GM12875 (cell line): ENCODE data around the gene NAB2.
"Not testable (repeated sequence)": the region's sequence is repeated elsewhere in the genome, so short reads cannot be mapped to it uniquely, and the experiment has no call there.

Source experiments
- H3K4me3 ChIP-seq: one replicate; pipeline ENCODE4 v1.5.1; 2011; ENCODE audit warnings: low read depth, low read length, control low read depth
- TF ChIP-seq, protein P1 (sequence below): IDR thresholded peaks from 2 replicates; pipeline ENCODE4 v1.5.1; 2011; ENCODE audit warnings: low read depth, mild to moderate bottlenecking, control low read depth, inconsistent platforms, low read length, moderate library complexity, borderline replicate concordance; ENCODE audit not compliant: insufficient read depth

Gene NAB2

DNA sequence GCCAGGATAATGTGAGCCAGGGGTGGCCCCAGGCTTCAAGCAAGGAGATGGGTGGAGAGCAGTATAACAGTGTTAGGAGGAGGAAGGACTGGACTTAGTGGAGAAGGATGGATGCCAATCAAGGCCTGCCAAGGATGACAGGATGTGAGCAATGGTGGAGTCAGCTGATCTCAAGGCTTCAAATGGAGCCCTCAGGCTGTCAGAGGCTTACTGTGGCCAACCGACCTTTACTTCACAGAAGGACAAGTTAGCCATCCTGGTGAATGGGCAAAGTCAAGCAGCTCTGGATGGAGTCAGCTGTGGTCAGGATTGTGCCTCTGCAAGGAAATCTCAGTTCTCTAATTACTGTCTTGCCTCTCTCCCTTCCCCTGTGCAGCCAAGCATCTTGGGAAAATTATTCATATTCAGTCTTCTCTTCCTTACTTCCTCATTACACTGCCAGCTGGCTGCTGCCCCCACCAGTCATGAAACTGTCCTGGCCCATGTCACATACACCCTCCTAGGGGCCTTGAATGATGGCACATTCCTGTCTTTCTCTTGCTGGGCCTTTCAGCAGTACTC lies 29.9 kb downstream of the NAB2 start:
- H3K4me3 ChIP-seq, result no peak overlapping the region
- TF ChIP-seq, protein P1, sequence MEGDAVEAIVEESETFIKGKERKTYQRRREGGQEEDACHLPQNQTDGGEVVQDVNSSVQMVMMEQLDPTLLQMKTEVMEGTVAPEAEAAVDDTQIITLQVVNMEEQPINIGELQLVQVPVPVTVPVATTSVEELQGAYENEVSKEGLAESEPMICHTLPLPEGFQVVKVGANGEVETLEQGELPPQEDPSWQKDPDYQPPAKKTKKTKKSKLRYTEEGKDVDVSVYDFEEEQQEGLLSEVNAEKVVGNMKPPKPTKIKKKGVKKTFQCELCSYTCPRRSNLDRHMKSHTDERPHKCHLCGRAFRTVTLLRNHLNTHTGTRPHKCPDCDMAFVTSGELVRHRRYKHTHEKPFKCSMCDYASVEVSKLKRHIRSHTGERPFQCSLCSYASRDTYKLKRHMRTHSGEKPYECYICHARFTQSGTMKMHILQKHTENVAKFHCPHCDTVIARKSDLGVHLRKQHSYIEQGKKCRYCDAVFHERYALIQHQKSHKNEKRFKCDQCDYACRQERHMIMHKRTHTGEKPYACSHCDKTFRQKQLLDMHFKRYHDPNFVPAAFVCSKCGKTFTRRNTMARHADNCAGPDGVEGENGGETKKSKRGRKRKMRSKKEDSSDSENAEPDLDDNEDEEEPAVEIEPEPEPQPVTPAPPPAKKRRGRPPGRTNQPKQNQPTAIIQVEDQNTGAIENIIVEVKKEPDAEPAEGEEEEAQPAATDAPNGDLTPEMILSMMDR, result no peak

DNA sequence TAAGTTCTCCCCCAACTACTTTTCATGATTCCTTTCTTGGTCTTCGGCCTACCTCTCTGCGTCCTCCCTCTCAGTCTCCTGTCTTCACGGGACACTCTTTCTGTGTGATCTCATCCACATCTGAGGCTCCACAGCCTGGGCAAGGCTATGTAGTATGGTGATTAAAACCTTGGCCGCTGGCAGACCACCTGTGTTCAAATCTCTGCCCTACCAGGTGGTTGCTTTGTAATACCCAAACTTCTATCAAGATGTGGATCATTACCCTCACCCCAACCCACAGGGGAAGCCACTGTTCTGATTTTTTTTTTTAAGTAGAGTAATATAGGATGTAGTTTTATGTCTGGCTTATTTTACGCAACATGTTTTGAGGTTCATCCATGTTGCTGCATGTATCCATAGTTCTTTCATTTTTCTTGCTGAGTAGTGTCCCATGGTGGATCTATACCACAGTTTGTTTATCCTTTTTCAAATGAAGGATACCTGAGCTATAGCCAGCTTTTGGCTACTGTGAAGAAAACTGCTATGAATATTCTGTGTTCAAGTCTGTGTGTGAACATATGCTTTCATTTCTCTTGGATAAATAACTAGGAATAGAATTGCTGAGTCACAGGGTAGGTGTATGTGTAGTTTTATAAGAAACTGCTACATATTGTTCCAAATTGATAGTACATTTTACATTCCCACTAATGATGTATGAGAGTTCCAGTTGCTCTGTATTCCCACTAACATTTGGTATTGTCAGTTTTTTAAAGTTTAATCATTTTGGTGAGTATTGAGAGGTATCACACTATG lies 30.6 kb downstream of the NAB2 start:
- TF ChIP-seq, protein P1, result no peak
- H3K4me3 ChIP-seq, result no peak overlapping the region

DNA sequence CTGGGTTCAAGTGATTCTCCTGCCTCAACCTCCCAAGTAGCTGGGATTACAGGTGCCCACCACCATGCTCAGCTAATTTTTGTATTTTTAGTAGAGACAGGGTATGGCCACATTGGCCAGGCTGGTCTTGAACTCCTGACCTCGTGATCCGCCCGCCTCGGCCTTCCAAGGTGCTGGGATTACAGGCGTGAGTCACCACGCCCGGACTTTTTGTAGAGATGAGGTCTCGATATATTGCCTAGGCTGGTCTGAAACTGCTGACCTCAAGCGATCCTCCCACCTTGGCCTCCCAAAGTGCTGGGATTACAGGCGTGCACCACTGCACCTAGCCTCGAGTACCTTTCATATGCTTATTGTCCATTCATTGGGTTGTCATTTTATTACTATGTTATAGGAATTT lies 31.8 kb downstream of the NAB2 start:
- H3K4me3 ChIP-seq, result not testable (repeated sequence)

DNA sequence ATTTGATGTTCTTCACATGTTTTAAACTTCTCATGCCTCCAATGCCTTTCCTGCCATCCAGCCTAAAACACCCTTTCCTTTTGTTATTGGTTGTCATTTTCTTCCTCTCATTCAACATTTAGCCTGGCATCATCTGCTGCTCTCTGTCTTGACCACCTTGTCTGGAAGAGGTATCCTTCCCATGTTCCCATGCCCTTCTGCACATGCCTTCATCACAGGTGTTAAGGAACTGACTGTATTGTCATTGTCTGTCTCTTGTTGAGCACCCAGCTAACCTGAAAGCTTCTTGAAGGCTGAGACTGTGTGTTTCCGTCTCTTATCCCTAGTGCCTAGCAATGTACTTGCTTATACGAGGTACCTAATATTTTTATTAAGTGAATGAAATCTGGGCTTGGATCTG lies 34.9 kb downstream of the NAB2 start:
- TF ChIP-seq, protein P1, result no peak
- no peak overlapping the region for H3K4me3 ChIP-seq

DNA sequence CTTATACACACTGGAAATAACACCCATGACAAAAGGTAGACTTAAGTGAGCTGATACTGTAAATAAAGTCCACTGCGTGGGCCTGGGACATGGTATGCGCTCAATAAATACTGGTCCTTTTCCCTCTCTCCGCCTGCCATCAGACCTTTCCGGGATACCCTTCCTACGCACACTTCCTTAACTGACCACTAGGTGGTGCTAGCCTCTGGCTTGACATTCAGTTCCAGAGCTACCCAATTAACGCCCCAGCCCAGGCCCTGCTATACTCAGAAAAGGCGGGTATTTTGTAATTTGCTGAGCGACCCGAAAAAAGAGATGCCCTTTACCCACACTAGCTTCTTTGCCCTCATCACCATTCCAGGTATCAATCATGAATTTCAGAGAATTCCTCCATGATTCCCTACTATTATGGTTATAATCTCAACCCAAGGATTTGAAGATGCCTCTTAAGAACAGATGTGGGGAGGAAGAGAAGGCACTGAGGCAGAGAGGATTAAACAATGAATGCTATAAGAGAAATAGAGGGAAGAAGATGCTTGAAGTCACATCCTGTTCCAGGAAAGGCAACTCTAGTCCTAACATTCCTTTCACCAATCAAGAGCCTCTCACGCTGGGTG lies 35.5 kb downstream of the NAB2 start:
- TF ChIP-seq, protein P1, result peak; percentile 87

DNA sequence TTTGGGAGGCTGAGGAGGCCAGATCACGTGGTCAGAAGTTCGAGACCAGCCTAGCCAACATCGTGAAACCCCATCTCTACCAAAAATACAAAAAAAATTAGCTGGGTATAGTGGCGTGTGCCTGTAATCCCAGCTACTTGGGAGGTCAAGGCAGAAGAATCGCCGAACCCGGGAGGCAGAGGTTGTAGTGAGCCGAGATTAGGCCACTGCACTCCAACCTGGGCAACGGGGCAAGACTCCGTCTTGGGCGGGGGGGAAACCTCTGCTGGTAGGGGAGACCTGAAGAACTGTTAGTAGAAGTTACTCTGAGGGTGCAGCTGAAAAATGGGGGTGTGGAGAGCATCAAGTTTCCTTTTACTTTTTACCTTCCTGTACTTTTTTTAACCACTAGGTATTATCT lies 37.1 kb downstream of the NAB2 start:
- TF ChIP-seq, protein P1, result no peak
- H3K4me3 ChIP-seq, result no peak overlapping the region

More for the DNA sequence above, 35.5 kb downstream of the NAB2 start:
- no peak overlapping the region for H3K4me3 ChIP-seq

DNA sequence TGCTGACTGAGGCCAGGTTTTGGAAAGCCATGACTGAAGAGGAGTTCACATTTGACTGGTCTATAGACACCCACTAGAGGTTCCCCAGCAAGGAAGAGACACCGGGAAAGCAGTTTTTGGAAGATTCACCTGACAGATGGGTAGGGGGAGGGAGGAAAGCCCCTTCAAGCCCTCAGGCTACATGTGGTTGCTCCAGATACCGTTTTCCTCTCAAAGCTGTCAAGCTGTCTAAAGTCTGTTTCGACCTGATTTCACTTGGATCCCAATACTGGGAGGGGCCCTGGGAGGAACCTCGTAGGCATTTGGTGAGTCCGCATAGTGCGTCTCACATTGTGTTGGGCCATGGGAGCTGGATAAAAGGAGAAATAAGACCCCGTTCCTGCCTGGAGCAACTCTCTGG lies 37.6 kb downstream of the NAB2 start:
- H3K4me3 ChIP-seq, result no peak overlapping the region
- TF ChIP-seq, protein P1, result no peak
